Neuronal stem cell (in vitro differentiated cells): Measurements from ENCODE around the gene SHISA9.

Source experiments
- DNase-seq: peaks from one replicate; pipeline ENCODE4 v3.0.0-alpha.2; 2013; ENCODE audit warnings: low spot score
- H2AFZ ChIP-seq: one replicate; pipeline ENCODE4 v1.6.1; 2013; ENCODE audit warnings: mild to moderate bottlenecking, low read length, inconsistent platforms
- H2AK5ac ChIP-seq: 2 replicates; pipeline ENCODE4 v1.6.1; 2013; ENCODE audit warnings: low read depth, mild to moderate bottlenecking, inconsistent platforms, low read length, moderate library complexity, mixed read lengths
- H2BK120ac ChIP-seq: 2 replicates; pipeline ENCODE4 v1.6.1; 2013; ENCODE audit warnings: low read depth, mild to moderate bottlenecking, inconsistent platforms, low read length, moderate library complexity, mixed read lengths
- H2BK12ac ChIP-seq: one replicate; pipeline ENCODE4 v1.6.1; 2013; ENCODE audit warnings: low read length, inconsistent platforms
- H2BK15ac ChIP-seq: 2 replicates; pipeline ENCODE4 v1.6.1; 2013; ENCODE audit warnings: mild to moderate bottlenecking, low read length, inconsistent platforms, mixed read lengths
- H2BK5ac ChIP-seq: one replicate; pipeline ENCODE4 v1.6.1; 2013; ENCODE audit warnings: inconsistent platforms, mild to moderate bottlenecking, low read length, moderate library complexity
- H3K14ac ChIP-seq: one replicate; pipeline ENCODE4 v1.6.1; 2013; ENCODE audit warnings: low read length, inconsistent platforms
- H3K18ac ChIP-seq: 2 replicates; pipeline ENCODE4 v1.6.1; 2013; ENCODE audit warnings: low read length, inconsistent platforms
- H3K23ac ChIP-seq: 2 replicates; pipeline ENCODE4 v1.6.1; 2013; ENCODE audit warnings: low read depth, mild to moderate bottlenecking, mixed read lengths, low read length, inconsistent platforms; ENCODE audit not compliant: poor library complexity
- H3K27ac ChIP-seq: replicated peaks from 3 replicates; pipeline ENCODE4 v1.5.1; 2013; ENCODE audit warnings: low read length, inconsistent platforms
- H3K27me3 ChIP-seq, 3 experiments: 2 replicates each; pipeline ENCODE4 v1.6.1; 2013; ENCODE audit warnings: low read length in 3 of 3, mild to moderate bottlenecking in 2 of 3, inconsistent platforms in 1 of 3, low read depth in 1 of 3, mixed read lengths in 1 of 3, moderate library complexity in 1 of 3; ENCODE audit not compliant: control insufficient read depth in 3 of 3, insufficient read depth in 3 of 3
- H3K36me3 ChIP-seq, 2 donors: replicated peaks in 1 of 2; 2 replicates each; pipeline ENCODE4 v1.6.1; 2013; ENCODE audit warnings: low read length in 2 of 2; ENCODE audit not compliant: control insufficient read depth in 2 of 2, insufficient read depth in 2 of 2
- H3K4ac ChIP-seq: 2 replicates; pipeline ENCODE4 v1.6.1; 2013; ENCODE audit warnings: inconsistent platforms, mild to moderate bottlenecking, low read length, moderate library complexity
- H3K4me1 ChIP-seq, 2 donors: 1 replicate in 1 of 2; 2 replicates in 1 of 2; pipeline ENCODE4 v1.6.1; 2013; ENCODE audit warnings: low read length in 2 of 2, low read depth in 1 of 2; ENCODE audit not compliant: control insufficient read depth in 2 of 2, insufficient read depth in 1 of 2
- H3K4me2 ChIP-seq: one replicate; pipeline ENCODE4 v1.6.1; 2013; ENCODE audit warnings: mild to moderate bottlenecking, low read length, inconsistent platforms; ENCODE audit not compliant: insufficient read depth, poor library complexity, severe bottlenecking
- H3K4me3 ChIP-seq, 2 donors: 2 replicates each; pipeline ENCODE4 v1.5.1; 2013; ENCODE audit warnings: low read length in 2 of 2, mild to moderate bottlenecking in 2 of 2, inconsistent platforms in 1 of 2, moderate library complexity in 1 of 2
- H3K79me1 ChIP-seq: one replicate; pipeline ENCODE4 v1.6.1; 2013; ENCODE audit warnings: low read depth, mild to moderate bottlenecking, inconsistent platforms, low read length, moderate library complexity
- H3K9ac ChIP-seq: one replicate; pipeline ENCODE4 v1.6.1; 2013; ENCODE audit warnings: mild to moderate bottlenecking, low read depth, low read length, inconsistent platforms; ENCODE audit not compliant: poor library complexity
- H3K9me3 ChIP-seq, 2 donors: replicated peaks in 1 of 2; 2 replicates each; pipeline versions ENCODE3 to v1.6.1; 2013; ENCODE audit warnings: low read length in 2 of 2, mild to moderate bottlenecking in 2 of 2, inconsistent platforms in 1 of 2, low read depth in 1 of 2, mixed read lengths in 1 of 2, moderate library complexity in 1 of 2; ENCODE audit not compliant: control insufficient read depth in 2 of 2, insufficient read depth in 1 of 2
- H4K8ac ChIP-seq: one replicate; pipeline ENCODE4 v1.6.1; 2013; ENCODE audit warnings: low read depth, mild to moderate bottlenecking, inconsistent platforms, low read length, moderate library complexity
- H4K91ac ChIP-seq: one replicate; pipeline ENCODE4 v1.6.1; 2013; ENCODE audit warnings: low read length, low read depth, mild to moderate bottlenecking, inconsistent platforms; ENCODE audit not compliant: poor library complexity
- WGBS, 2 donors: extraction: QIAGEN DNeasy Blood & Tissue Kit; methylation state at CpG; one replicate each; pipeline ENCODE4 v1.1.7; 2013; ENCODE audit warnings: missing lambda C conversion rate in 2 of 2, mixed read lengths in 1 of 2; ENCODE audit not compliant: insufficient read length in 2 of 2, insufficient replicate concordance in 1 of 2; ENCODE audit errors: extremely low coverage in 2 of 2; 5-methylcytosine and 5-hydroxymethylcytosine counted together

SHISA9 gene

DNA sequence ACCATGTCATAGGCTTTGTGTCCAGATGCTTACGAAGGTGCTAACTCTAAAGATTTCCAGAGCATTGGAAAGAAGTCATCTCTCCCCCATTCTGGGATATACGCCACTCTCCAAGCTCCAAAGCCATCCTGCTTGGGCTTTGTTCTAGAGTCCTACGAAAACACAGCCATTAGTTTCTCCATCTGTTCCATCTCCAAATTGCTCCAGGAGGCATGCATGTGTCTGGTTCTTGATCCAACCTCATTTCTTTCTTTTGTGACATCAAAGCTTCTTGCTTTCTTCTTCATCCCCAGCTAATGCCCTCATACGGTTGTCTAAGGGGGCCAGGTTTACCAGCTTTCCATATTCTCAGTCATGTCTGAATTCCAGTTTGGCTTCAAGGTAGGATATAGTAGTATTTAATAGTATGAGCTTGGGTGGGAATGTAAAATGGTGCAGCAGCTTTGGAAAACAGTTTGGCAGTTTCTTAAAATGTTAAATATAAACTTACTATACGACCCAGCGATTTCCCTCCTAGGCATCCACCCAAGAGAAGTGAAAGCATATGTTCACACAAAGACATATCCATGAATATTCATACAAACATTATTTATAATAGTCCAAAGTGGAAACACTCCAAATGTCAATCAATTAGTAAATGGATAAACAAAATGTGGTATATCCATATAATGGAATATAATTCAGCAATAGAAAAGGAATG lies 202.6 kb downstream of the SHISA9 start:
- Histone ChIP-seq H2BK120ac (no peak overlapping the region), H2AK5ac (no peak overlapping the region), H3K14ac (no peak overlapping the region), H3K27ac (no peak overlapping the region), H2BK12ac (no peak overlapping the region), H4K8ac (no peak overlapping the region), H3K23ac (no peak overlapping the region), H3K4ac (no peak overlapping the region), H3K36me3 (no peaks in the 10 kb centered on the region), H2BK15ac (no peak overlapping the region), H2BK5ac (no peak overlapping the region), H3K9me3 (no peaks in the 10 kb centered on the region), H3K4me3 (no peak overlapping the region), H3K79me1 (no peaks in the 10 kb centered on the region), H3K18ac (no peak overlapping the region), H3K4me2 (no peak overlapping the region), H4K91ac (no peak overlapping the region), H3K27me3 (no peaks in the 10 kb centered on the region), H2AFZ (no peak overlapping the region), H3K4me1 (peaks cover 0 to 9% of the 10 kb centered on the region in 2 donors), H3K9ac (no peak overlapping the region)
- no CpG with 5 or more reads among the region's 6 CpGs for whole genome bisulfite sequencing, 2 donors
- DNase-seq: no peak

DNA sequence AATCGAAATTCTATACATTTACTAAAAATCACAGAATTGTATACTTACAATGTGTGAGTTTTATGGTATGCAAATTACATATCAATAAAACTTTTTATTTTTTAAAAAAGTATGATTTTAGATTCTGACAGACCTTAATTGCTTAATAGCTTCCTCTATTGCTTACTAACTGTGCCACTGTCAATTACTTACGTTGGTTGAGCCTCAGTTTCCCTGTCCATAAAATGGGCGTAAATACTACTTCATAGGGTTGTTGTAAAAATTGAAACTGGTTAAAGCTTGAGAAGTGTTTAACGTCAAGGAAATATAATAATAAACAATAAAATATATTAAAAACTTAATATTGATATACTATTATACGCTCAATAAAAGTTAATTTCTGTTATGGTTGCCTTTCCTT lies 203.4 kb downstream of the SHISA9 start:
- no peak overlapping the region for H3K4me2 ChIP-seq
- no peak overlapping the region for H3K27ac ChIP-seq
- H3K14ac ChIP-seq: no peak overlapping the region
- WGBS, 2 donors: no CpG with 5 or more reads among the region's 5 CpGs
- no peak overlapping the region for H2BK15ac ChIP-seq
- no peak overlapping the region for H4K8ac ChIP-seq
- no peak overlapping the region for H2AK5ac ChIP-seq
- H2AFZ ChIP-seq: no peak overlapping the region
- H3K4me1 ChIP-seq: peaks cover 0 to 5% of the 10 kb centered on the region in 2 donors
- H3K36me3 ChIP-seq: no peaks in the 10 kb centered on the region
- H3K23ac ChIP-seq: no peak overlapping the region
- no peaks in the 10 kb centered on the region for H3K9me3 ChIP-seq
- no peak overlapping the region for H2BK5ac ChIP-seq
- no peak overlapping the region for H3K9ac ChIP-seq
- H3K27me3 ChIP-seq: no peaks in the 10 kb centered on the region
- no peak overlapping the region for H3K18ac ChIP-seq
- H3K4me3 ChIP-seq: no peak overlapping the region
- H3K79me1 ChIP-seq: no peaks in the 10 kb centered on the region
- no peak overlapping the region for H2BK120ac ChIP-seq
- H4K91ac ChIP-seq: no peak overlapping the region
- DNase-seq: no peak
- no peak overlapping the region for H2BK12ac ChIP-seq
- no peak overlapping the region for H3K4ac ChIP-seq

DNA sequence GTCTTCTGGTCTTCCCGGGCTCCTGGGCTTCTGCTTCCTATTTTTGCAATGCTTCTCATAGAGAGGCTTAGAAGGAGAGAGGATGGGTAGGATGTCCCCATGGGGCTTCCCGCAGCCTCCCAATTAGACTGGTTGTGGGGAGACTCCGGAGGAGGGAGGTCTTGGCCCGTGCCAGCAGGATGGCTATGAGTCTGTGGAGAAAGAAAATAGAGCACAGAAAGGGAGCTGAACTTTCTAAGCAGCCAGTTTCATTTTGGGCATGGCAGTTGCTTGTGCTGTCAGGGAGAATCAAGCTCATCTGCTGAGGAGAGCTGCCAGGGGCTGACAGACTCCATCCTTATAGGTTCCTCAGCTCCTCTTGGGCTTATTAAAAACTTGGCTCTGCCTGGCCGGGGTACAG lies 204.0 kb downstream of the SHISA9 start:
- Histone ChIP-seq H4K8ac (no peak overlapping the region), H2BK15ac (no peak overlapping the region), H2BK5ac (no peak overlapping the region), H2AFZ (no peak overlapping the region), H3K27me3 (no peaks in the 10 kb centered on the region), H3K18ac (no peak overlapping the region), H3K9me3 (no peaks in the 10 kb centered on the region), H3K4me3 (no peak overlapping the region), H2AK5ac (no peak overlapping the region), H3K4ac (no peak overlapping the region), H3K4me2 (no peak overlapping the region), H3K79me1 (no peaks in the 10 kb centered on the region), H2BK12ac (no peak overlapping the region), H3K23ac (no peak overlapping the region), H3K36me3 (no peaks in the 10 kb centered on the region), H3K9ac (no peak overlapping the region), H3K14ac (no peak overlapping the region), H4K91ac (no peak overlapping the region), H2BK120ac (no peak overlapping the region), H3K4me1 (peaks cover 0 to 8% of the 10 kb centered on the region in 2 donors), H3K27ac (no peak overlapping the region)
- WGBS, 2 donors: no CpG with 5 or more reads among the region's 5 CpGs
- DNase-seq: no peak

DNA sequence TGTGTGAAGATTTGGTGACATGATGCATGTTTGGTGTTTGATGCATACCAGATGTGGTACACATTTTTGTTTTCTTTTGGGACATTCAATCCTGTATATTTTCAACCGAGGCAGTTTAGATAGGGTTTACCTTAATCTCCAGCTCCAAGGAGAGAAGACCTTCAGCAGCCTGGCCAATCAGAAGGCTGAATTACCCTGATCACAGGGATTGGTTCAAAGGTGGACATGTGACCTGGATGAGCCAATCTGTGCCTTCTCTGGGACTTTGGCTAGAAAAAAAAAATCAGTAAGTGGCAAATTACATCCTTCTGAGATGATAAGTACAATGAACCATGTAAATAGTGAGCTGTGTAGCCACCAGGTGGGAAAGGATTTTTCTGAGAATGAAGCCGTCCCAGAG lies 205.1 kb downstream of the SHISA9 start:
- H3K79me1 ChIP-seq: no peaks in the 10 kb centered on the region
- no peak overlapping the region for H2BK12ac ChIP-seq
- no peak overlapping the region for H3K9ac ChIP-seq
- H3K4me1 ChIP-seq: peaks cover 0 to 8% of the 10 kb centered on the region in 2 donors
- H2AFZ ChIP-seq: no peak overlapping the region
- no peak overlapping the region for H3K4ac ChIP-seq
- no peaks in the 10 kb centered on the region for H3K27me3 ChIP-seq
- H3K27ac ChIP-seq: no peak overlapping the region
- no CpG with 5 or more reads among the region's 2 CpGs for WGBS, 2 donors
- H3K9me3 ChIP-seq: no peaks in the 10 kb centered on the region
- H2BK15ac ChIP-seq: no peak overlapping the region
- no peak overlapping the region for H2AK5ac ChIP-seq
- no peak overlapping the region for H4K8ac ChIP-seq
- H3K14ac ChIP-seq: no peak overlapping the region
- DNase-seq: no peak
- H3K18ac ChIP-seq: no peak overlapping the region
- H3K23ac ChIP-seq: no peak overlapping the region
- no peak overlapping the region for H3K4me3 ChIP-seq
- no peaks in the 10 kb centered on the region for H3K36me3 ChIP-seq
- no peak overlapping the region for H4K91ac ChIP-seq
- no peak overlapping the region for H2BK120ac ChIP-seq
- no peak overlapping the region for H3K4me2 ChIP-seq
- no peak overlapping the region for H2BK5ac ChIP-seq
